Right hindlimb (tissue), 1 donor: ENCODE measurements around the gene KHNYN.

ENCODE experiments used
- DNase-seq: peaks from one replicate; pipeline ENCODE4 v3.0.0-alpha.2; 2018

Gene KHNYN

DNA sequence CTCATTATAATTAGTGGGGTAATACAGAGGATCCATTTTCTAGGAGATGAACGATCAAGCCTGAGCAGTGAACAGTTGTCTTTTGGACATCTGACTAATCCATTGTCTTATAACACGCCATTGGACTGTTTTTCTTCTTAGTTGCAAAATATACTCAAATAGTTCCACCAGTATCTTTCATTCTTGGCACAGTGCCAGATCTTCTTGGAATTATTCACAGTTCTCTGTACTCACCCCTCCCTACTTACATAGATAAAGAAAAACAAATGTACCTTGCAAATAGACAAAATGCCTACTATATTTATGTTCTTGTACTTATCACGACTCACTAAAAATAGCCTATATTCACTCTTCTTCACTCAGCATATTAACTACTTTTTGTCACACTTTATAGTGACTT, 4.0 kb upstream of the KHNYN start:
- no peak for DNase-seq

DNA sequence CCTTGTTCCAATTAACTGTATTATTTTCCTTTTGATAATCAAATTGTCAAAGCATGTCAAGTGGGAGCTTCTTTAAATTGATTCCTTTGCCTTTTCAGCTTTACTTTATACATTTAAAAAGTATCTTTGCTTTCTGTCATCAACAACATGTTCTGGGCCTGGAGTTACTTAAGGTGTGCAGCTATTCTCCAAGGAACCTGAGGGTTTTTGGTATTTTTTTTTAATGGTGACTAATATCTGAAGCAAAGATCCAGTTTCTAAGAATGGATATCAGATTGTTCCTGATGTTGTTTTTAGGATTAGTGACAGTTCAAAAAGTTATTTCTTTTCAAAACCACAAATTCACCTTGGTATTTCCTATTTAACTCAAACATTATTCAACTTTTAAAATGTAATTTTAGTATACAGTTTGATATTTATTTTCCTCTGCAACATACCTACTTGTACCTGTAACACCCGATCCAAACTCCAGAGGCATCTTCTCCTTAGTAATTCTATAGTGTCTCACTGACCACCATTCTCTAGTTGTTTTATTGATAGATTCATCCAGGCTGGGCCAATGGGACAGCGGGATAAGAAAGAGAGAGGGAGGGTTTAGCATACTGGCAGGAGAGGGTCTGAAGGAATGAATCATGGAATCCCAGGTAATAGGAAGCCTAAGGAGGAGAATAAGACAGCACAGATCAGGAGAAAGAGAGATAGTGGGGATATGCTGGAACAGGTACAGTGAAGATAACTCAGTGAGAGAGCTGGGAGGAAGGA, 3.4 kb upstream of the KHNYN start:
- no peak for DNase-seq

DNA sequence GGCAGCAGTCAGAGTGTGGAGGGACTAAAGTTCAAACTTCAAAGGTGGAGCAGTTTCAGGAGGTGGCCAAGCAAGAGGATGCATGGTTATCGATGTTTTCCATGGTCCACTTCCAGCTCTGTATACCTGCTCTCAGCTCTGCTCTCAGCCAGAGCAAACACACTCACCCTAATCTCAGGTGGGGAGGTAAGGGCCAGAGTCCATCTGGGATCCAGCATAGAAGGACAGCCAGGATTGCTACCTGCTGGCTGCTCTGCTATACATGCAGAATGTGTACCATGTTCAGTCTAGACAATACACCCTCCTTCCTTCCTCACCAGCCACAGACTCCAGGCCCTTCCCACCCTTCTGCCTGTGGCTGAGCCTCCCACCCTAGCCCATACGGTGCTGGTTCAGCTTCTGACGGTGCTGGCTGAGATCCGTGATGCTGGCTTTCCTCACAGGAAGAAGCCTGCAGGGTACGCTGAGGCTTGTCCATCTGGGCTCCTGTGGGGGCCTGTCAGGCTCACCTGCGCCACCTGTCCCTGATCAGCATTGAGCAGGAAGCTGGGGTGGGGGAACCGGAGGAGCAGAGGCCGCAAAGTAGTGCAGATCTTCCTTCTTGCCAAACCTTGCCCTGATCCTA, 2.7 kb upstream of the KHNYN start:
- no peak for DNase-seq

DNA sequence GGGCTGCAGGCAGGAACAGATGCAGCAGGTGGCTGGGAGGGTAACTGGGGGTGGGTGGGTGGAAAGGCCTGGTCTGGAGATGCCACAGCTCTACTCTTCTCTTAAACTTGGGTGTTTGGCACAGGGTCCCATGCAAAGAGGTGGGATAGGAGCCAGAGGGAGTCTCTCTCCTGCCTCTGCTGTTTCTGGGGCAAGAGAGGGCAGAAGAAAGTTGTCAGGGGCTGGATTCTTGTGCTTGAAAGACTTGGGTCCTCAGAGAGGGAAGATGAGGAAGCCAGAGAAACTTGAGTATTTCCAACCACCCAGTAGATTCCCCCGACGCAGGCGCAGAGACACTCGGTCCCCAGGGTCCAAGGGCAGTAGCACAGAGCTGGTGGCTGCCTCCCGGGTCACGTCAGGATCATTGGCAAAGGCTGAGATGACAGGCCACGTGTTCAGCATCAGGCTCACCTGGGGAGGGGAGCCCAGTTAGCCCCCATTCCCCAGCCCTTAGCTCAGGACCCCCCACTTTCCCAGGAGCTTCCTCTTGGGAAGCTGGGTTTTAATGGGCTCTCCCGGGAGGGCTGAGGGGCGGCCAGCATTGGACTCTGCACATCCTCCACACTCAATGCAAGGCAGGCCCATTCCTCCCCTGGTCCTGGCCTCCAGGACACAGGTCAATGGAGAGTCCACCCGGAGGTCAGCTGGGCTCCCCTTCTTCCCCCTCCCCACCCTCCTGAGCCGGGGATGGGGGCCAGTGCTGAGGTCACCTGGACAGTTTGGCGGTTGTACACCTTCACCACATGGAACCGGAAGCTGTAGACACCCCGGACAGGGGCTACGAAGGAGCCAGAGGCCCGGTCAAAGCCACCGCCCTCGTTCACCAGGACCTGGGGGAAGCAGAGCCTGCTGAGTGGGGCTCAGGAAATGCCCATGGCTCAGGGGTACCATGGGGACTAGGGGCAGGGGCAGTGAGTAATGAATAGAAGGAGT, 1.9 kb upstream of the KHNYN start:
- DNase-seq: peak; percentile 23

DNA sequence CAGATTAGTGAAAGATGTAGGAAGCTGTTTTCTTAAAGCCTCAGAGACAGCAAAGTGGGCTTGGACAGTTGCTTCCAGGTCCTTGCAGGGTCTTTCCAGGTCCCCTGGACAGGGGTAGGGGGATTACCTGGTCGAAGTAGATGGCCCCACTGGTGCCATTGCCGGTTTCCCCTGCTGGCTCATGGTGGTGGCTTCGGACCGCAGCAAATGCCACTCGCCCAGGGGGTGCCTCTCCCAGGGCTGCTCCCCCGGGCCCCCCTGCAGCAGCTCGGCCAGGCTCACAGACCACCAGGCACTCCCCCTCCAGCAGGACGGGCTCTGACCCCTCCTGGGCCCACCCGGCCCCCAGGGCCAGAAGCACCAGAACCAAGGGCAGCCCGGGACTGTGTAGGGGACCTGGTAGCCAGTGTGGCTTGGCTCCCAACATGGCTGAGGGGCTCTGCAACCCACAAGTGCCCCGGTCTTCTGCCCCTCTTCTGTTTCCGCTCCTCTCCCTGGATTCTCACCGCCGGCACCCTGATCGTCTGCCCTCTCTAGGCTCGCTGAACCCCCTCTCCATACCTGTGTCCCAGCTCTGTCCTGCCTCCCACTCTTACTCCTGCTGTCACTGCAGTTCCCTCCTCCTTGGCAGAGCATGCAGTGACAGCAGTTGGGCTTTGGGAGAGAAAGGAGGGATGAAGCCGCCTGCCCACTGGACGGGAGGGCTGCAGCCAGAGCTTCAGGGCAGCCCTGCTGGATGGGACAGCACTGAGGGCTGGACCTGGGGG, 943 bp upstream of the KHNYN start:
- DNase-seq: peak; percentile 30

DNA sequence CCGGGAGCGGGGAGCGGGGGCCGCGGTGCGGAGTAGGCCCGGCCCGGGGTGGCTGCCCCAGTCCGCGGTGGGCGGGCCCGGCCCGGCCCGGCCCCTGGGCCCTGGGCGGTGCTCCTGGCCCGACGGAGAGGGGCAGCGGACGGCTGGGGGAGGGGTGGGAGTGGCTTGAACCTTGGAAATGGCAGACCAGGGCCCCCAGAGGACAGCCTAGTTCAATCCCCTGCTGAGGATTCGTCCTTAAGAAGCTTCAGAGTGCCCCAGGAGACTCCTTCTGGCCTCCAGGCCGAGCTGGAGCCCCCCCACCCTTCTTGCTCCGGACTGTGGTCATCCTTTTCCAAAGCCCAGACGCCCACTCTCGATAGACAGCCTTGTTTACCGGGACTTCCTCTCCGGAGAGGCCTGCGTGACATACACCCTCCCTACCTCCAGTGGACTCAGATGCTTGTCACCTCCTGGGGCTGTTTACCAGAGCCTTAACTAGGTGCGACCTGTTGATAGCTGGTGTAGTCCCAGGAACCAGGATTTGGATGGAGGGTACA, 458 bp downstream of the KHNYN start:
- DNase-seq: peak; percentile 90

DNA sequence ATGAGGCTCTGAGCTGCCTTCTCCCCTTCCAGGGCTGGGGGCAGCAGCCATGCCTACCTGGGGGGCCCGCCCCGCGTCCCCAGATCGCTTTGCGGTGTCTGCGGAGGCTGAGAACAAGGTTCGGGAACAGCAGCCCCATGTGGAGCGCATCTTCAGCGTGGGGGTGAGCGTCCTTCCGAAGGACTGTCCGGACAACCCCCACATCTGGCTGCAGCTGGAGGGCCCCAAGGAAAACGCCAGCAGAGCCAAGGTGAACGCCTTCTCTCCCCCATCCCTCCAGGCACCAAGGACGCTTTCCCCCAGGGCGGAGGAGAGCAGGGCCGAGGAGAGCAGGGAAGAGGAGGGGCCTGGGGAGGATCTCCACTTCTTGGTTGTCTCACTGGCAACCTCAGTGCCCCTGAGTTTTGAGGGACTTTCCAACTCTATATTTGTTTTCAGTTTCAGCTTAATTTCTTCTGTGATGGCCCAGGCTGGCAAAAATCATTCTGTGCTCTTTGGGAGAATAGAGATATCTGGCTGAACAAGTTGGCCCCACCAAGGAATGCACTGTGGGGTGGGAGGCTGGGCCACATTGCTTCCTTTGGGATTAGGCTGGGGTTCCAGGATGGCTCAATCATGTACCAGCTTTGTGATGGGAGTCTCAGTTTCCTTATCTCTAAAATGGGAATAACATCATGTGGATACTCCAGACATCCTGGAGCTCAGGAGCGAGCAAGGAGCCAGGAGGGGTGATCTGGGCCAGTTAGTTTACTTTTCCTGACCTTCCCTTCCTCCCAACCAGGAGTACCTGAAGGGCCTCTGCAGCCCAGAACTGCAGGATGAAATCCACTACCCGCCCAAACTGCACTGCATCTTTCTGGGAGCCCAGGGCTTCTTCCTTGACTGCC, 1.2 kb downstream of the KHNYN start:
- peak; percentile 63 for DNase-seq

DNA sequence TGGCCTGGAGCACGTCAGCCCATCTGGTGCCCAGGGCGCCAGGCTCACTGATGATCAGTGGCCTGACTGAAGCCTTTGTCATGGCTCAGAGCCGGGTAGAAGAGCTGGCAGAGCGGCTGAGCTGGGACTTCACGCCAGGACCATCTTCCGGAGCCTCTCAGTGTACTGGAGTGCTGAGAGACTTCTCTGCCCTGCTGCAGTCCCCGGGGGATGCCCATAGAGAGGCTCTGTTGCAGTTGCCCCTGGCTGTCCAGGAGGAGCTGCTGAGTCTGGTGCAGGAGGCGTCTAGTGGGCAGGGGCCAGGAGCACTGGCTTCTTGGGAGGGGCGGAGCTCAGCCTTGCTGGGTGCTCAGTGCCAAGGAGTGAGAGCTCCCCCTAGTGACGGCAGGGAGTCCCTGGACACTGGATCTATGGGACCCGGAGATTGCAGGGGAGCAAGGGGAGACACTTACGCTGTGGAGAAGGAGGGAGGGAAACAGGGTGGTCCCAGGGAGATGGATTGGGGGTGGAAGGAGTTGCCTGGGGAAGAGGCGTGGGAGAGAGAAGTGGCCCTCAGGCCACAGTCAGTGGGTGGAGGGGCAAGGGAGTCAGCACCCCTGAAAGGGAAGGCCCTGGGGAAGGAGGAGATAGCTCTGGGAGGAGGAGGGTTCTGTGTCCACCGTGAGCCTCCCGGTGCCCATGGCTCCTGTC, 2.0 kb downstream of the KHNYN start:
- DNase-seq: peak; percentile 91

DNA sequence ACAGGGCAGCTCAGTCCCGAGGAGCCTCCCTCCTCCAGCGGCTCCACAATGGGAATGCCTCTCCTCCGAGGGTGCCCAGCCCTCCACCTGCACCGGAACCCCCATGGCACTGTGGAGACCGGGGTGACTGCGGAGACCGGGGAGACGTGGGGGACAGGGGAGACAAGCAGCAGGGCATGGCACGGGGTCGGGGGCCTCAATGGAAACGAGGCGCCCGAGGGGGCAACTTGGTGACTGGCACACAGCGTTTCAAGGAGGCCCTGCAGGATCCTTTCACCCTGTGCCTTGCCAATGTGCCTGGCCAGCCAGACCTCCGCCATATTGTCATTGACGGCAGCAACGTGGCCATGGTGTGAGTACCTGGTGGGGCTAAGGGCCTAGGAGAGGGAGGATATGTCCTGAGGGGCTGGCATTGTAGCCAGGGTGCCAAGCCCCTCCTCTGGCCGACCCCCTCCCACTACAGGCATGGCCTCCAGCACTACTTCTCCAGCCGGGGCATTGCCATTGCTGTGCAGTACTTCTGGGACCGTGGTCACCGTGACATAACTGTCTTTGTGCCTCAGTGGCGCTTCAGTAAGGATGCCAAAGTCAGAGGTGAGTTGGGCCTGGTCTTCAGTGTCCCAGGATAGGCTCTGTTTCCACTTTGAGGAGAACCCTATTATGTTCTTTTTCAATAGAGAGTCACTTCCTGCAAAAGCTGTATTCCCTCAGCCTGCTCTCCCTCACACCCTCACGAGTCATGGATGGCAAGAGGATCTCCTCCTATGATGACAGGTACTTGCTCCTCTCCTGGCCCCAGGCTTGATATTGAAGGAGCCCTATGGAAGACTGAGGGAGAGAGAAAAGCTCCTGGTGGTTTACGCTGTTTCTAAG, 2.7 kb downstream of the KHNYN start:
- DNase-seq: peak; percentile 23

DNA sequence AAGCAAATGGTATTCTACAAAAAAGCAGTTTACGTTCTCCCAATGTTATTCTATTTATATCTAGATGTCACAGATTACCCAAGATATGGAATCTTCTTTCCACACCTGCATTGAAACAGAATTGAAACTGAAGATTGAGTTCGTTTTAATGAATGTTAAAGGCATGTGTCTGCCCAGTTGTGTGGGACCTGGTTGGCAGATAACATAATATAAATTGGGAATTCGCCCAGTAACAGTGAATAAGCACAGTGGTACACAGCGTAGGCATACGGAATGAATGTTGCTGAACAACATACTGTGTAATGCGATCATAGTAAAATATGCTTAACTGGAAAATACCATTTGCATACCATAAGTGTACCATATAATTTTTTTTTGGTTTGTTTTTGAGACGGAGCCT, 4.3 kb downstream of the KHNYN start:
- DNase-seq: no peak

DNA sequence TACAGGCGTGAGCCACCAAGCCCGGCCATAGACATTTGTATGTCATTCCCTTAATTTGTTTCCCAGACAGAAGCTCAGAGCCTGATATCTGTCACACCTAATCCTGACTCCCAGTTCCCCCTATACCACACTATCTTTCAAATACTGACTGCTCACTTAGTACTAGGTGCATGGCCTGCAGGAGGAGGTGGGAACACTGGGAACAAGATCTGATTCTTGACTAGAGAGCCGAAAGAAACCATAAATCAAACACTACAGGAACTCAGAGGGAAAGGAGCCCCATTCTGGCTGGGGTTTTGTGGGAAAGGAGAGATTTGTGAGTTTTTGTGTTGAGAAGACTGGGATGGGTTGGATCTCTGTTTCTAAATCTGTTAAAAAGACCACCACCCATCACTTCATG, 4.9 kb downstream of the KHNYN start:
- no peak for DNase-seq

DNA sequence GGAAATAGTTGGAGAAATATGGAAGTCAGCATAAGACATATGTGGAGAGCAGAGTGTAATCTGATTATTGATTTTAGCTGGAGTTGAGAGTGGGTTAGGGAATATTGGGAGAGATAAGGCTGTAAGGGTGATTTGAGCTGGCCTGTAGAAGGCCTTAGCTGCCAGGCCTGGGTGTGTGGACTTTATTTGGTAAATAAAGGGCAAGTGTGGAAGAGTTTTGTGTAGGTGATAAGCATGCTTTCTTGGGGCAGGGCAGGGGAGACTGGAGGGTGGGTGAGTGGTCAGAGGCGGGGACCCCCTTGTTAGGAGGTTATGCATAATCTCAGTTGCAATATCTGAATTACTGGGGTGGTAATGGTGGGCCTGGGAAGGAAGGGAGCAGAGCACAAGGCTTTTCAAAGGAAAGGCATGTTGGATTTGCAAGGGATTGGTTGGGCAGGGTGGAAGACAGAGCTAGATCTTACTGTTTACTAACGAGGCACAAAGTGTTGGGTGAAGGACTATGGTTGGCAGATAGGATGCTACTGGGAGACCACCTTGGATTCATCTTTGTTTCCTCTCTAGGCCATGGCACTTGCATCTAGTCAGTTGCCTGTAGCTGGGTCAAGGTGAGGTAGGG, 5.5 kb downstream of the KHNYN start:
- DNase-seq: no peak

DNA sequence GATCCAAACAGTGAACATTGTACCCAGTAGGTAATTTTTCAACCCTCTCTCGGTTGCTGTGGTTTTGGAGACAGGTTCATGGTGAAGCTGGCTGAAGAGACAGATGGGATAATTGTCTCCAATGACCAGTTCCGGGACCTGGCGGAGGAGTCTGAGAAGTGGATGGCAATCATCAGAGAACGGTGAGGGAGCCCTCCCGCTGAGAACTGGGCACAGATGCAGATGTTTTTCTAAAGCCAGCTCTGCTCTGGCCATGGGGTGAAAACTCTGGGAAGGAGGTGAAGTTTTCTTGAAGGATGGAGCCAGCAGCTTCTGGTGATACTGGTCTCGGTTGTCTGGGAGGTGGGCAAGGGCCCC, 6.2 kb downstream of the KHNYN start:
- DNase-seq: no peak

DNA sequence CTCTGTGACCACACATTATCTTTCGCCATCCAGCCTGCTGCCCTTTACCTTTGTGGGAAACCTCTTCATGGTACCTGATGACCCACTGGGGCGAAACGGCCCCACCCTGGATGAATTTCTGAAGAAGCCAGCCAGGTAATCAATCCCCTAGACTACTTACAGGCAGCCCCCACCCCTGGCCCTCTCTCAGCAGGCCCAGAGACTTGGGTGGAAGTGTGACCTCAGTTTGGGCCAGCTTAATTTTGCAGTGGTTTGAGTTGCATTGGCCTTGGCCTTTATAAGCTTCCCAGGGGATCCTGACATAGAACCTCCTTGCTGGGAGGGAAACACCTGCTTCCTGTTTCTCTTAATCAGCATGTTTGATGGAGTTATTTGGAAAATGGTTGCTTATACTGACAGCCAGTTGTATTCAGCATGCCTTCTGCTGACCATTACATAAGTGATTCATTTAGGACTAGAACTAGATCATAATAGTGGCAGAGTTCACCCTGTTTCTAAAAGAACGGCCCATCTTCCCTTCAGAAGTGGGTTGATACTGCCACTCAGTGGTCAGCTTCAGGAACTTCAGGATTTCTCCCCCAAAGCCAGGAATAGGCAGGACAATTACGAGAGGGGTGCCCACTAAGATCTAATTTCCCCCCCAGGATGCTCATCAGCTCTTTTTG, 6.7 kb downstream of the KHNYN start:
- peak; percentile 66 for DNase-seq

DNA sequence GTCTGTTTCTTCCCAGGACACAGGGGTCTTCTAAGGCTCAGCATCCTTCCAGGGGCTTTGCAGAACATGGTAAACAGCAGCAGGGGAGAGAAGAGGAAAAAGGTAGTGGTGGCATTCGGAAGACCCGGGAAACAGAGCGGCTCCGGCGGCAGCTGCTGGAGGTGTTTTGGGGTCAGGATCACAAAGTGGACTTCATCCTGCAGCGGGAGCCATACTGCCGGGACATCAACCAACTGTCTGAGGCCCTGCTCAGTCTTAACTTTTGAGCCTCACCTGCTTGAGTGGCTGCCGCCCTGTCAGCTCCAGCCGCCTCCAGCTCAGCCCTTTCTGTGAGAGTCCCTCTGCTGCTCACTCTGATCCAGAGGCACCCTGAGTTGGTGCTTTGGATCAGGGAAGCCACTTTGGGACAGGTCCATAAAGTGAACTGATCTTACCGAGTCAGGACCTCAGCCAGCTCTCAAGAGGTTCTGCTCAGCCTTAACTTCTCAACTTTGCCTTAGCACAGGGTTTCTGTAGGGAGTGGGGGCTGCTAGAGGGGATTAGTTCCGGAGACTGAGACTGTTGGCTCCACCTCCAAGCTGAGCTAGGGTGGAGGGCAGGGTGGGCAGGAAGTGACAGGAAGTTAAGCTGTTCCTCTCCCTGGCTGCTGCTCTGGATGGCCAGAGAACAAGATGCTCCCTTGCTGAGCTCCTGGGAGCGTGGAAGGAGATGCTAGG, 7.4 kb downstream of the KHNYN start:
- DNase-seq: no peak

DNA sequence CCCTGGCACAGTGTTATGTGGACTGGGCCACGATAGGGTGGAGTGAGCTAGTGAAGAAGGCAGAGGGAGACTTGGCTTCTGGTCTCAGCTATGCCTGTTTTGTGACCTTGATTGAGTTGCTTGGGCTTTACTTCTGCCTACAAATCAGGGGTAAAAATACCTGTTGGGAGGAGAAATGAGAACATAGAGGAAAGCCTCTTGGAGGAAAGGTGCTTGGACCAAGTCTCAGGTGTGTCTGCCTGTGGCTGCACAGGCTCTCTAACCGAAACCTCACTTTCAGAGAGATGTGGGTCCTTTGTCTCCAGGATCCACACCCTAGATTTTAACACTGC, 7.9 kb downstream of the KHNYN start:
- DNase-seq: no peak

DNA sequence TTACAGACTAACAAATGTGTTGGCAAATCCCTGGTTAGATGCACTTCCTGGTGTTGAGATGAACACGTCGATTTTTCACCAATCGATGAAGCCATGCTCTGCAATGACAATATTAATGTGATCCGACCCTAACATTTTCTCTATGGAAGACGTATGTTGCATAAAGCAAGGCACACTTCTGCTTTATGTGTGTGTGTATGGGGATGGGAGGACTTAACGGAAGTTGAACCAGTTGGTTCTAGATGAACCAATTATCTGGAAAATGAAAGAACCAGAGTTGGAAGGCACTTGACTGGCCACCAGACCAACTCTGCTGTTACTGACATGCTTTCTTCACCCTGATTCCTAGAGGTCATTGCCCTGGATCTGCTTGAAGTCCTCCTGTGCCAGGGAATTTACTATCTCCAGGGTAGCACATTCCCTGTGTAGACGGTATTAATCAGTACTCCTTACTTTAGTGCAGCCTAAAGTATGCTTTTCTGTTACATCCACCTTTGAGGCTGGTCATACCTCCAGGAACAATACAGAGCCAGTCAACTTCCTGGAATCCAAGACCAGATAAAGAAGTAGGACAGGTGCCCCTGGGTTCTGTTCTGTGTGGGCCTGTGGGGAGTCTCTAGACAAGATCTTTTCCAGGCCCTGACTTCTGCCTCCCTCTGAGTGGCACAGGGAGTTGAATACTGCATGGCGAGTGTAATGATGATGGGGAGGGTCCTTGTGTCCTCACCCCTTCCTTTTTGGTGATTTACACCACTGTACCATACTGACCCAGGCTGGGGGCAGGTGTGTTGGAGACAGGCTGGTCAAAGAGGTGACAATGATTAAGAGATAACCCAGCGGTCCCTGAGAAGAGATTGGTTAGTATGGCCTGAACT, 8.7 kb downstream of the KHNYN start:
- no peak for DNase-seq
